ENCODE data around the gene NDUFS7.
"Not testable (repeated sequence)": the region's sequence is repeated elsewhere in the genome, so short reads cannot be mapped to it uniquely, and the experiment has no call there.

NDUFS7 gene

GRCh38 chr19:1435378-1435989 is 51.8 kb downstream of the NDUFS7 start:
- peaks cover 4% of the 10 kb centered on the region; the same call in 1 of the 2 replicates for H3K36me3 ChIP-seq (ENCODE audit: insufficient read depth, low read length)
- no peak overlapping the region for H3K27ac ChIP-seq (ENCODE audit: low read depth, low read length)
- H3K79me2 ChIP-seq (ENCODE audit: control insufficient read depth, insufficient read depth, low read length, unreplicated experiment), result peaks cover 21% of the 10 kb centered on the region
- peaks cover 1% of the 10 kb centered on the region for H3K4me1 ChIP-seq (ENCODE audit: control insufficient read depth, insufficient read depth, low read length, unreplicated experiment)
- no peak overlapping the region for H2AFZ ChIP-seq (ENCODE audit: low read length, unreplicated experiment)
- no peak overlapping the region for H3K4me3 ChIP-seq (ENCODE audit: low read depth, low read length)
- H3K27me3 ChIP-seq (ENCODE audit: insufficient read depth, low read length), result no peaks in the 10 kb centered on the region

GRCh38 chr19:1437609-1438008 is 53.9 kb downstream of the NDUFS7 start:
- Histone ChIP-seq H3K79me2 (ENCODE audit: control insufficient read depth, insufficient read depth, low read length, unreplicated experiment) (peaks cover 31% of the 10 kb centered on the region), H3K4me3 (ENCODE audit: low read depth, low read length) (peak overlapping the region; percentile 94), H3K36me3 (ENCODE audit: insufficient read depth, low read length) (peaks cover 17% of the 10 kb centered on the region; the same call in 1 of the 2 replicates), H3K27ac (ENCODE audit: low read depth, low read length) (peak overlapping the region; percentile 6; the same call in 1 of the 2 replicates), H3K27me3 (ENCODE audit: insufficient read depth, low read length) (no peaks in the 10 kb centered on the region), H2AFZ (ENCODE audit: low read length, unreplicated experiment) (no peak overlapping the region), H3K4me1 (ENCODE audit: control insufficient read depth, insufficient read depth, low read length, unreplicated experiment) (peaks cover 2% of the 10 kb centered on the region)

GRCh38 chr19:1438035-1438932 is 54.6 kb downstream of the NDUFS7 start, which contains the start of gene RPS15:
Gene RPS15, plus strand, starts transcription at chr19:1438396. Its CDS starts 30 bp downstream, at chr19:1438426.
- peaks cover 2% of the 10 kb centered on the region for H3K4me1 ChIP-seq (ENCODE audit: control insufficient read depth, insufficient read depth, low read length, unreplicated experiment)
- H3K79me2 ChIP-seq (ENCODE audit: control insufficient read depth, insufficient read depth, low read length, unreplicated experiment), result peaks cover 31% of the 10 kb centered on the region

GRCh38 chr19:1438933-1439354 is 55.2 kb downstream of the NDUFS7 start:
- peaks cover 31% of the 10 kb centered on the region for H3K79me2 ChIP-seq (ENCODE audit: control insufficient read depth, insufficient read depth, low read length, unreplicated experiment)
- peak overlapping the region; percentile 91; the same call in 1 of the 2 replicates for H3K27ac ChIP-seq (ENCODE audit: low read depth, low read length)
- H3K4me3 ChIP-seq (ENCODE audit: low read depth, low read length), result peak overlapping the region; percentile 94
- no peak overlapping the region for H2AFZ ChIP-seq (ENCODE audit: low read length, unreplicated experiment)
- no peaks in the 10 kb centered on the region for H3K27me3 ChIP-seq (ENCODE audit: insufficient read depth, low read length)
- H3K4me1 ChIP-seq (ENCODE audit: control insufficient read depth, insufficient read depth, low read length, unreplicated experiment), result peaks cover 2% of the 10 kb centered on the region
- peaks cover 17% of the 10 kb centered on the region; the same call in 1 of the 2 replicates for H3K36me3 ChIP-seq (ENCODE audit: insufficient read depth, low read length)

More at GRCh38 chr19:1438035-1438932, 54.6 kb downstream of the NDUFS7 start, which contains the start of gene RPS15:
- Histone ChIP-seq H3K4me3 (ENCODE audit: low read depth, low read length) (peak within 1 kb of the TSS; percentile 94), H3K27me3 (ENCODE audit: insufficient read depth, low read length) (no peaks in the 10 kb centered on the region), H3K36me3 (ENCODE audit: insufficient read depth, low read length) (peaks cover 17% of the 10 kb centered on the region; the same call in 1 of the 2 replicates), H3K27ac (ENCODE audit: low read depth, low read length) (peak within 1 kb of the TSS; percentile 91), H2AFZ (ENCODE audit: low read length, unreplicated experiment) (no peak within 1 kb of the TSS)

- H3K79me2 ChIP-seq (ENCODE audit: control insufficient read depth, insufficient read depth, low read length, unreplicated experiment), result peaks cover 31% of the 10 kb centered on the region
- not testable (repeated sequence) for H3K4me1 ChIP-seq (ENCODE audit: control insufficient read depth, insufficient read depth, low read length, unreplicated experiment); H3K27me3 ChIP-seq (ENCODE audit: insufficient read depth, low read length); H3K27ac ChIP-seq (ENCODE audit: low read depth, low read length); H2AFZ ChIP-seq (ENCODE audit: low read length, unreplicated experiment)
- peak overlapping the region; percentile 94 for H3K4me3 ChIP-seq (ENCODE audit: low read depth, low read length)
- H3K36me3 ChIP-seq (ENCODE audit: insufficient read depth, low read length), result peaks cover 17% of the 10 kb centered on the region; the same call in 1 of the 2 replicates
Measured at GRCh38 chr19:1439525-1440417, 56.1 kb downstream of the NDUFS7 start.

- Histone ChIP-seq H3K27ac (ENCODE audit: low read depth, low read length) (no peak overlapping the region), H3K4me3 (ENCODE audit: low read depth, low read length) (0 out of 2 replicates have a peak overlapping the region, but pooled peaks have one; percentile 12)
Measured at GRCh38 chr19:1440418-1440801, 56.7 kb downstream of the NDUFS7 start.

GRCh38 chr19:1441022-1441426 is 57.3 kb downstream of the NDUFS7 start:
- Histone ChIP-seq H3K4me3 (ENCODE audit: low read depth, low read length) (no peak overlapping the region), H3K4me1 (ENCODE audit: control insufficient read depth, insufficient read depth, low read length, unreplicated experiment) (peaks cover 2% of the 10 kb centered on the region), H3K36me3 (ENCODE audit: insufficient read depth, low read length) (peaks cover 17% of the 10 kb centered on the region; the same call in 1 of the 2 replicates)

More at GRCh38 chr19:1440418-1440801, 56.7 kb downstream of the NDUFS7 start:
- Histone ChIP-seq H3K36me3 (ENCODE audit: insufficient read depth, low read length) (peaks cover 17% of the 10 kb centered on the region; the same call in 1 of the 2 replicates), H3K4me1 (ENCODE audit: control insufficient read depth, insufficient read depth, low read length, unreplicated experiment) (peaks cover 2% of the 10 kb centered on the region), H2AFZ (ENCODE audit: low read length, unreplicated experiment) (no peak overlapping the region), H3K27me3 (ENCODE audit: insufficient read depth, low read length) (no peaks in the 10 kb centered on the region), H3K79me2 (ENCODE audit: control insufficient read depth, insufficient read depth, low read length, unreplicated experiment) (peaks cover 31% of the 10 kb centered on the region)

GRCh38 chr19:1441677-1442438 is 58.2 kb downstream of the NDUFS7 start:
- Histone ChIP-seq H3K27ac (ENCODE audit: low read depth, low read length) (no peak overlapping the region), H3K27me3 (ENCODE audit: insufficient read depth, low read length) (peaks cover 7% of the 10 kb centered on the region), H3K36me3 (ENCODE audit: insufficient read depth, low read length) (peaks cover 17% of the 10 kb centered on the region; the same call in 1 of the 2 replicates), H3K4me1 (ENCODE audit: control insufficient read depth, insufficient read depth, low read length, unreplicated experiment) (peaks cover 2% of the 10 kb centered on the region), H3K79me2 (ENCODE audit: control insufficient read depth, insufficient read depth, low read length, unreplicated experiment) (peaks cover 31% of the 10 kb centered on the region), H2AFZ (ENCODE audit: low read length, unreplicated experiment) (no peak overlapping the region), H3K4me3 (ENCODE audit: low read depth, low read length) (no peak overlapping the region)

More at GRCh38 chr19:1441022-1441426, 57.3 kb downstream of the NDUFS7 start:
- Histone ChIP-seq H3K27ac (ENCODE audit: low read depth, low read length) (no peak overlapping the region), H2AFZ (ENCODE audit: low read length, unreplicated experiment) (no peak overlapping the region), H3K27me3 (ENCODE audit: insufficient read depth, low read length) (no peaks in the 10 kb centered on the region), H3K79me2 (ENCODE audit: control insufficient read depth, insufficient read depth, low read length, unreplicated experiment) (peaks cover 31% of the 10 kb centered on the region)

All from ACC112 (cell line).